GM12873 (cell line): ENCODE results near the gene CD82.

Experiments
- CTCF ChIP-seq: IDR thresholded peaks from 2 replicates; pipeline ENCODE4 v1.5.1; 2012; ENCODE audit warnings: low read depth, mild to moderate bottlenecking, moderate library complexity, low read length, control low read depth; ENCODE audit not compliant: insufficient read depth; ENCODE audit errors: missing control alignments

CD82 gene

GRCh38 chr11:44613153-44613552 lies 47.7 kb downstream of the CD82 start:
- no peak for TF ChIP-seq CTCF

- no peak for TF ChIP-seq CTCF
These were observed 48.9 kb downstream of the CD82 start for GRCh38 chr11:44614281-44614775.

GRCh38 chr11:44615041-44615755 lies 49.7 kb downstream of the CD82 start:
- TF ChIP-seq CTCF = no peak

GRCh38 chr11:44615913-44616791 lies 50.7 kb downstream of the CD82 start:
- TF ChIP-seq CTCF = no peak

GRCh38 chr11:44617671-44618461 lies 52.4 kb downstream of the CD82 start:
- no peak for TF ChIP-seq CTCF

GRCh38 chr11:44618561-44619425 lies 53.3 kb downstream of the CD82 start:
- TF ChIP-seq CTCF = no peak
